Fibroblast of lung (primary cell): ENCODE results near the gene TADA2B. TPM values are rescaled to one million over a fixed set of nuclear protein-coding genes. Genes with fewer than 3 reads are reported as not detected.

Experiments
- DNase-seq, 2 donors: peaks; one replicate each; pipeline versions ENCODE4 v3.0.0 to v3.0.0-alpha.2; 2010; ENCODE audit warnings: low read depth in 2 of 2
- H2AFZ ChIP-seq: 2 replicates; pipeline ENCODE4 v1.5.1; 2012; ENCODE audit warnings: low read length, control low read depth, inconsistent platforms
- H3K27ac ChIP-seq: 2 replicates; pipeline ENCODE4 v1.5.1; 2011; ENCODE audit warnings: low read length, control low read depth; ENCODE audit not compliant: insufficient read depth
- H3K27me3 ChIP-seq: 2 replicates; pipeline ENCODE4 v1.5.1; 2011; ENCODE audit warnings: mild to moderate bottlenecking, low read length; ENCODE audit not compliant: control insufficient read depth, insufficient read depth
- H3K36me3 ChIP-seq: 2 replicates; pipeline ENCODE4 v1.5.1; 2011; ENCODE audit warnings: low read length; ENCODE audit not compliant: control insufficient read depth, insufficient read depth
- H3K4me1 ChIP-seq: 2 replicates; pipeline ENCODE4 v1.5.1; 2011; ENCODE audit warnings: low read length; ENCODE audit not compliant: control insufficient read depth, insufficient read depth; ENCODE audit errors: extremely low read depth
- H3K4me2 ChIP-seq: 2 replicates; pipeline ENCODE4 v1.5.1; 2011; ENCODE audit warnings: low read length, control low read depth; ENCODE audit not compliant: insufficient read depth; ENCODE audit errors: extremely low read depth
- H3K4me3 ChIP-seq, 4 experiments: fragments of 200-600 bp in 1 of 4; sonication (generic) in 1 of 4; replicated peaks in 1 of 4; 2 replicates each; pipeline ENCODE4 v1.5.1; 2011 to 2016; ENCODE audit warnings: low read length in 4 of 4, low read depth in 3 of 4, mild to moderate bottlenecking in 3 of 4, control low read depth in 2 of 4, inconsistent platforms in 1 of 4, mixed read lengths in 1 of 4; ENCODE audit not compliant: insufficient read depth in 1 of 4; ENCODE audit errors: control extremely low read depth in 1 of 4
- H3K79me2 ChIP-seq: 2 replicates; pipeline ENCODE4 v1.5.1; 2012; ENCODE audit warnings: mild to moderate bottlenecking, low read length, inconsistent platforms; ENCODE audit not compliant: control insufficient read depth, insufficient read depth
- H3K9ac ChIP-seq: 2 replicates; pipeline ENCODE4 v1.5.1; 2011; ENCODE audit warnings: mild to moderate bottlenecking, low read length, control low read depth; ENCODE audit not compliant: insufficient read depth
- H3K9me3 ChIP-seq: 2 replicates; pipeline ENCODE4 v1.5.1; 2012; ENCODE audit warnings: low read depth, low read length; ENCODE audit not compliant: control insufficient read depth, insufficient read depth
- H4K20me1 ChIP-seq: 2 replicates; pipeline ENCODE4 v1.5.1; 2011; ENCODE audit warnings: low read length; ENCODE audit not compliant: control insufficient read depth, insufficient read depth; ENCODE audit errors: extremely low read depth
- EZH2 ChIP-seq: IDR thresholded peaks from 2 replicates; pipeline ENCODE4 v1.5.1; 2012; ENCODE audit warnings: low read length, control low read depth, mild to moderate bottlenecking; ENCODE audit errors: missing control alignments
- polyA plus RNA-seq, 2 donors: library from polyadenylated mRNA; depleted of rRNA in 1 of 2; stranded (reverse) in 1 of 2; unstranded in 1 of 2; fragments of >200 nt; gene quantifications; 2 replicates each; pipeline ENCODE4 v1.2.1, GENCODE V29; 2011 to 2012; ENCODE audit warnings: missing spikeins in 1 of 2
- total RNA-seq: library from RNA; depleted of rRNA; stranded (reverse); fragments of >200 nt; gene quantifications from 2 replicates; pipeline ENCODE4 v1.2.1, GENCODE V29; 2014
- TF ChIP-seq, protein P1 (sequence below), 2 donors: IDR thresholded peaks in 1 of 2; conservative IDR thresholded peaks in 1 of 2; 1 replicate in 1 of 2; 2 replicates in 1 of 2; pipeline ENCODE4 v1.5.1; 2011 to 2012; ENCODE audit warnings: low read length in 2 of 2, control low read depth in 1 of 2, inconsistent platforms in 1 of 2, low read depth in 1 of 2, mild to moderate bottlenecking in 1 of 2

Gene TADA2B
- total and polyA plus RNA-seq, 2 donors (not counting 1 experiment from before 2014, with no cell fraction given): 8.0 to 12.6 TPM

DNA sequence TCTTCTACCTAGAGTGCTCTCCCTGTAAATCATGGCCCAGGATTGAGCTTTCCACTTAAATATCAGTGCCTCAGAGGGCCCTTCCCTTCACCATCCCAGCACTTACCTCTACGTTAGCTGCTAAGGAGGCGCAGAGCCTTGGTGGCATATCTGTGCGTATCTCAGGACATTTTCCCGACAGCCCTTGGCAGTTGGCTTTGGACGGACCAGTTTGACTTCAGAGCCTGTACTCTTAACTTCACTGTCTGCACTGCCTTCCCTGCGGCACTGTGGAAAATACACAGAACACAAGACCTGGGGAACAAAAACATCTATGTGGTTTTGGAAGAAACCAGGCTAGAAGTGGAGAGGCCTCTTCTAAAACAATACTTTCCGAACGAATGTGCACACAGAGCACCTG lies 2.4 kb downstream of the TADA2B start:
- no peaks in the 10 kb centered on the region for H3K36me3 ChIP-seq
- H3K9me3 ChIP-seq: no peaks in the 10 kb centered on the region
- peak overlapping the region; percentile 19 for H3K4me2 ChIP-seq
- H4K20me1 ChIP-seq: no peaks in the 10 kb centered on the region
- TF ChIP-seq, protein P1, sequence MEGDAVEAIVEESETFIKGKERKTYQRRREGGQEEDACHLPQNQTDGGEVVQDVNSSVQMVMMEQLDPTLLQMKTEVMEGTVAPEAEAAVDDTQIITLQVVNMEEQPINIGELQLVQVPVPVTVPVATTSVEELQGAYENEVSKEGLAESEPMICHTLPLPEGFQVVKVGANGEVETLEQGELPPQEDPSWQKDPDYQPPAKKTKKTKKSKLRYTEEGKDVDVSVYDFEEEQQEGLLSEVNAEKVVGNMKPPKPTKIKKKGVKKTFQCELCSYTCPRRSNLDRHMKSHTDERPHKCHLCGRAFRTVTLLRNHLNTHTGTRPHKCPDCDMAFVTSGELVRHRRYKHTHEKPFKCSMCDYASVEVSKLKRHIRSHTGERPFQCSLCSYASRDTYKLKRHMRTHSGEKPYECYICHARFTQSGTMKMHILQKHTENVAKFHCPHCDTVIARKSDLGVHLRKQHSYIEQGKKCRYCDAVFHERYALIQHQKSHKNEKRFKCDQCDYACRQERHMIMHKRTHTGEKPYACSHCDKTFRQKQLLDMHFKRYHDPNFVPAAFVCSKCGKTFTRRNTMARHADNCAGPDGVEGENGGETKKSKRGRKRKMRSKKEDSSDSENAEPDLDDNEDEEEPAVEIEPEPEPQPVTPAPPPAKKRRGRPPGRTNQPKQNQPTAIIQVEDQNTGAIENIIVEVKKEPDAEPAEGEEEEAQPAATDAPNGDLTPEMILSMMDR (conservative IDR thresholded peaks at IDR 0.05 in 1 of 2, IDR thresholded peaks at IDR 0.05 in 1 of 2; ENCODE audit: low read depth in 1 of 2, low read length in 2 of 2): no peak
- TF ChIP-seq EZH2: no peak
- H3K4me3 ChIP-seq: peak overlapping the region in 1 of 4 experiments; percentile 14
- H3K4me1 ChIP-seq: peaks cover 12% of the 10 kb centered on the region
- no peaks in the 10 kb centered on the region for H3K27me3 ChIP-seq
- no peak overlapping the region for H3K27ac ChIP-seq
- H3K79me2 ChIP-seq: peaks cover 55% of the 10 kb centered on the region
- DNase-seq: no peak
- no peak overlapping the region for H2AFZ ChIP-seq
- no peak overlapping the region for H3K9ac ChIP-seq

DNA sequence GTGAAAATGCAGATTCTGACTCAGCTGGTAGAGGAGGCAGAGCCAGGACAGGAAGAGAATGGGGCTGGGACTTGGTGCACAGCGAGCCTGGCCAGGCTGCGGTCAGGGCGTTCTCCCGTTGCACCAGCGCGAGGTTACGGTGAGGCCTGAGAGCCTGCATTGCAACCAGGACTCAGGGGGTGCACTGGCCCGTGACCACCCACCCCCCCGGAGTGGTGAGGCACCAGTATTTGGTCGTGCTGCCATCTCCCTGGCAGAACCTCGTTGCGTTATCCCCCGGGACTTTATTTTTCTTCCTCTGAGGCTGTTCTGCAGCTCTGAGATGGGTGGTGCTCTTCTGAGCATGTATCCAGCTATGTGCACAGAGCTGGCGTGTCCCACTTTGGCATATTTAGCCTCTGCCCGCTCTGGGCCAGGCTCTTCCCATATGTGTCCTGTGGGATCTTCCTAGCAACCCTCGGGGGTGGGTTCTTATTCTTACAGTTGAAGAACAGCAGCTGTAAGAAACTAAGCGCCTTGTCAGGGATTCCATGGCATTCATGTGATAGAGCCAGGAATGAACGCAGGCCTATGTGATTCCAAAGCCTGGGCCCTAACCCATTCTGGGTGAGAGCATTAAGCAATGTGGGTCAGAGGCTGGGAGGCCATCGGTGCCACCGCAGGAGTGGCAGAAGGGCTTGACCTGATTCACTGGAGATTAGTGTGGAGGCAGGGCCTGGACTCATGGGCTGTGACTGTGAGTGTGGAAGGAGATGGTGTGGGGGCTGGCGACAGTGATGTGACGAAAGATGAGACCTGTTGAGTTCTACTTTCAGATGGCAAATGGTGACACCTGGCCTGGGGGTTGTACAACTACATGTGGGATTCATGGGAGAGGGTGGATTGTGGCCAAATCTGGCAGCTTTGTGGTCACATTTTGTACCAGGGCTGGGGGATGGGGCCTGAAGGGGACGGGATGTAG lies 3.1 kb downstream of the TADA2B start:
- Histone ChIP-seq H3K27me3 (no peaks in the 10 kb centered on the region), H2AFZ (no peak overlapping the region), H3K4me3 (peak overlapping the region in 1 of 4 experiments; percentile 14), H4K20me1 (no peaks in the 10 kb centered on the region), H3K36me3 (no peaks in the 10 kb centered on the region), H3K9me3 (no peaks in the 10 kb centered on the region), H3K9ac (no peak overlapping the region), H3K4me1 (peaks cover 12% of the 10 kb centered on the region), H3K27ac (no peak overlapping the region), H3K4me2 (peak overlapping the region; percentile 19), H3K79me2 (peaks cover 59% of the 10 kb centered on the region)
- DNase-seq: no peak
- TF ChIP-seq EZH2: no peak
- TF ChIP-seq, protein P1 (conservative IDR thresholded peaks at IDR 0.05 in 1 of 2, IDR thresholded peaks at IDR 0.05 in 1 of 2; ENCODE audit: low read depth in 1 of 2, low read length in 2 of 2): no peak

- Histone ChIP-seq H3K4me3 (no peak overlapping the region), H3K79me2 (peaks cover 59% of the 10 kb centered on the region), H2AFZ (no peak overlapping the region), H3K9me3 (no peaks in the 10 kb centered on the region), H3K4me2 (no peak overlapping the region), H4K20me1 (no peaks in the 10 kb centered on the region), H3K36me3 (no peaks in the 10 kb centered on the region), H3K27me3 (no peaks in the 10 kb centered on the region), H3K27ac (no peak overlapping the region), H3K9ac (no peak overlapping the region), H3K4me1 (peaks cover 5% of the 10 kb centered on the region)
- TF ChIP-seq, protein P1 (conservative IDR thresholded peaks at IDR 0.05 in 1 of 2, IDR thresholded peaks at IDR 0.05 in 1 of 2; ENCODE audit: low read depth in 1 of 2, low read length in 2 of 2): no peak
- TF ChIP-seq EZH2: no peak
- no peak for DNase-seq
Measured at GRCh38 chr4:7046971-7047370, 3.8 kb downstream of the TADA2B start.
